Lower leg skin (tissue), 3 donors: Measurements from ENCODE around the gene CARS1.

Source experiments
- CTCF ChIP-seq, 3 donors: fragments of 450-650 bp; IDR thresholded peaks; one replicate each; pipeline ENCODE4 v1.5.1; 2016; ENCODE audit warnings: antibody characterized with exemption in 3 of 3, mild to moderate bottlenecking in 3 of 3, moderate library complexity in 2 of 3
- POLR2A ChIP-seq, 2 donors: fragments of 450-650 bp; IDR thresholded peaks; one replicate each; pipeline ENCODE4 v1.6.1; 2016 to 2017; ENCODE audit warnings: antibody characterized with exemption in 2 of 2, mild to moderate bottlenecking in 1 of 2, moderate library complexity in 1 of 2

- TF ChIP-seq CTCF (IDR thresholded peaks at IDR 0.05) (no peak), POLR2A (IDR thresholded peaks at IDR 0.05) (no peak)
Measured at GRCh38 chr11:3105791-3106735, 48.8 kb upstream of the CARS1 start.
